SK-N-SH (cell line): ENCODE measurements around the gene BORCS5. TPM values are rescaled to one million over a fixed set of nuclear protein-coding genes. Genes with fewer than 3 reads are reported as not detected.

Source experiments
- CTCF ChIA-PET: fragments of 300-600, 350-600 bp; formaldehyde crosslinking; extraction: SDS; loops from one replicate; lab custom pipeline; 2021; lab: Yijun Ruan, JAX
- POLR2A ChIA-PET: fragments of 350-600 bp; sonication (Branson Sonifier 250); formaldehyde crosslinking; extraction: SDS; loops from one replicate; lab custom pipeline; 2020; ENCODE audit warnings: antibody characterized with exemption, inconsistent platforms; lab: Yijun Ruan, JAX
- DNase-seq: peaks from one replicate; pipeline ENCODE4 v3.0.0; 2012
- H2AFZ ChIP-seq: fragments of 200-600 bp; sonication (generic); 2 replicates; pipeline ENCODE4 v1.8.1; 2016; ENCODE audit warnings: antibody characterized with exemption, mild to moderate bottlenecking, low read depth
- H3F3A ChIP-seq: fragments of 200-600 bp; sonication (generic); replicated peaks from 2 replicates; pipeline ENCODE3; 2016; ENCODE audit warnings: antibody characterized with exemption, mild to moderate bottlenecking; ENCODE audit not compliant: insufficient read depth
- H3K27ac ChIP-seq, 2 experiments: fragments of 200-500 bp in 1 of 2; fragments of 200-600 bp in 1 of 2; sonication (Bioruptor generic) in 1 of 2; sonication (generic), shearing (Covaris generic) in 1 of 2; 2 replicates each; pipeline versions ENCODE4 v1.5.1 to v1.6.1; 2014 to 2016; ENCODE audit warnings: low read depth in 2 of 2, inconsistent platforms in 1 of 2, low read length in 1 of 2, mild to moderate bottlenecking in 1 of 2, mixed read lengths in 1 of 2
- H3K27me3 ChIP-seq: fragments of 200-600 bp; sonication (generic), shearing (Covaris generic); 2 replicates; pipeline ENCODE4 v1.6.1; 2016; ENCODE audit warnings: mixed run types; ENCODE audit not compliant: insufficient read depth
- H3K36me3 ChIP-seq, 2 experiments: fragments of 200-500 bp in 1 of 2; fragments of 200-600 bp in 1 of 2; sonication (Bioruptor generic) in 1 of 2; sonication (generic) in 1 of 2; replicated peaks in 1 of 2; 2 replicates each; pipeline versions ENCODE3 to v1.5.1; 2014 to 2016; ENCODE audit warnings: low read length in 1 of 2, mild to moderate bottlenecking in 1 of 2; ENCODE audit not compliant: insufficient read depth in 2 of 2, control insufficient read depth in 1 of 2
- H3K4me1 ChIP-seq, 2 experiments: fragments of 200-500 bp in 1 of 2; fragments of 200-600 bp in 1 of 2; sonication (Bioruptor generic) in 1 of 2; sonication (generic), shearing (Covaris generic) in 1 of 2; 2 replicates each; pipeline versions ENCODE4 v1.5.1 to v1.6.1; 2014 to 2016; ENCODE audit warnings: low read depth in 1 of 2, low read length in 1 of 2, mixed run types in 1 of 2; ENCODE audit not compliant: insufficient read depth in 2 of 2, control insufficient read depth in 1 of 2
- H3K4me2 ChIP-seq: fragments of 200-600 bp; sonication (generic), shearing (Covaris generic); 2 replicates; pipeline ENCODE4 v1.6.1; 2017; ENCODE audit warnings: mixed run types
- H3K4me3 ChIP-seq, 2 experiments: fragments of 200-500 bp in 1 of 2; fragments of 200-600 bp in 1 of 2; sonication (Bioruptor generic) in 1 of 2; sonication (generic), shearing (Covaris generic) in 1 of 2; 2 replicates each; pipeline versions ENCODE4 v1.5.1 to v1.8.1; 2014 to 2016; ENCODE audit warnings: low read depth in 2 of 2, inconsistent platforms in 1 of 2, low read length in 1 of 2, mild to moderate bottlenecking in 1 of 2, mixed read lengths in 1 of 2, moderate library complexity in 1 of 2
- H3K79me2 ChIP-seq: fragments of 200-600 bp; sonication (generic); 2 replicates; pipeline ENCODE4 v1.8.1; 2017; ENCODE audit warnings: mild to moderate bottlenecking; ENCODE audit not compliant: insufficient read depth
- H3K9ac ChIP-seq: fragments of 200-600 bp; sonication (generic); 2 replicates; pipeline ENCODE4 v1.6.1; 2017; ENCODE audit warnings: mixed run types
- H3K9me2 ChIP-seq: fragments of 200-600 bp; sonication (generic); 2 replicates; pipeline ENCODE4 v1.6.1; 2017; ENCODE audit warnings: mixed run types
- H3K9me3 ChIP-seq: fragments of 200-600 bp; sonication (generic); 2 replicates; pipeline ENCODE4 v1.6.1; 2017; ENCODE audit warnings: mixed run types, mild to moderate bottlenecking, moderate library complexity
- H4K20me1 ChIP-seq: fragments of 200-600 bp; sonication (generic); 2 replicates; pipeline ENCODE4 v1.6.1; 2017; ENCODE audit warnings: mild to moderate bottlenecking, mixed run types; ENCODE audit not compliant: insufficient read depth
- CHD2 ChIP-seq: fragments of 150-350 bp; IDR thresholded peaks from 2 replicates; pipeline ENCODE4 v1.6.1; 2018; ENCODE audit warnings: low read length; ENCODE audit not compliant: partially characterized antibody
- ELF1 ChIP-seq: IDR thresholded peaks from 2 replicates; pipeline ENCODE4 v1.4.0; 2012
- FOSL2 ChIP-seq: IDR thresholded peaks from 2 replicates; pipeline ENCODE4 v1.4.0; 2012; ENCODE audit warnings: low read depth, mild to moderate bottlenecking, moderate library complexity, borderline replicate concordance
- FOXM1 ChIP-seq: IDR thresholded peaks from 2 replicates; pipeline ENCODE4 v1.4.0; 2012; ENCODE audit warnings: low read depth, mild to moderate bottlenecking
- JUND ChIP-seq: IDR thresholded peaks from 2 replicates; pipeline ENCODE4 v1.4.0; 2012
- MEF2A ChIP-seq: IDR thresholded peaks from 2 replicates; pipeline ENCODE4 v1.4.0; 2012; ENCODE audit warnings: low read depth, borderline replicate concordance
- MXI1 ChIP-seq: IDR thresholded peaks from 2 replicates; pipeline ENCODE4 v1.6.1; 2012; ENCODE audit warnings: mild to moderate bottlenecking, low read depth, low read length, improper control_type of control experiment
- NFIC ChIP-seq: IDR thresholded peaks from 2 replicates; pipeline ENCODE4 v1.4.0; 2012; ENCODE audit warnings: borderline replicate concordance
- NRF1 ChIP-seq: IDR thresholded peaks from 2 replicates; pipeline ENCODE4 v1.6.1; 2012; ENCODE audit warnings: low read depth, mild to moderate bottlenecking, low read length
- RAD21 ChIP-seq: IDR thresholded peaks from 2 replicates; pipeline ENCODE4 v1.6.1; 2012; ENCODE audit warnings: mild to moderate bottlenecking, low read length
- RCOR1 ChIP-seq: fragments of 150-350 bp; IDR thresholded peaks from 2 replicates; pipeline ENCODE4 v1.6.1; 2017; ENCODE audit warnings: antibody characterized with exemption, low read length
- RFX5 ChIP-seq: IDR thresholded peaks from 2 replicates; pipeline ENCODE4 v1.6.1; 2012; ENCODE audit warnings: mild to moderate bottlenecking, improper control_type of control experiment, low read length
- SIN3A ChIP-seq: IDR thresholded peaks from 2 replicates; pipeline ENCODE4 v1.6.1; 2012; ENCODE audit warnings: low read depth, mild to moderate bottlenecking, low read length, moderate library complexity, borderline replicate concordance
- SMC3 ChIP-seq: IDR thresholded peaks from 2 replicates; pipeline ENCODE4 v1.6.1; 2012; ENCODE audit warnings: low read depth, low read length, improper control_type of control experiment
- TAF1 ChIP-seq: IDR thresholded peaks from 2 replicates; pipeline ENCODE4 v1.6.1; 2012; ENCODE audit warnings: low read depth, mild to moderate bottlenecking, low read length, moderate library complexity, borderline replicate concordance
- TCF12 ChIP-seq: IDR thresholded peaks from 2 replicates; pipeline ENCODE4 v1.4.0; 2012
- YY1 ChIP-seq: IDR thresholded peaks from 2 replicates; pipeline ENCODE4 v1.4.0; 2012; ENCODE audit warnings: low read depth, mild to moderate bottlenecking
- whole genome bisulfite sequencing: methylation state at CpG from one replicate; pipeline ENCODE4 v1.1.6; 2017; ENCODE audit warnings: low lambda C conversion rate; 5-methylcytosine and 5-hydroxymethylcytosine counted together
- polyA plus RNA-seq, 3 experiments: library from polyadenylated mRNA; depleted of rRNA; stranded (reverse); fragments of >200 nt; gene quantifications; 2 replicates each; pipeline ENCODE4 v1.2.3, GENCODE V29; 2012
- TF ChIP-seq, protein P1 (sequence below): IDR thresholded peaks from 2 replicates; pipeline ENCODE4 v1.4.0; 2012; ENCODE audit warnings: low read depth, borderline replicate concordance
- TF ChIP-seq, protein P2 (sequence below): fragments of 150-350 bp; IDR thresholded peaks from 2 replicates; pipeline ENCODE4 v1.6.1; 2017; ENCODE audit warnings: antibody characterized with exemption, low read length, low read depth, borderline replicate concordance
- TF ChIP-seq, protein P3 (sequence below): fragments of 200-600 bp; sonication (generic); IDR thresholded peaks from 2 replicates; pipeline ENCODE4 v1.6.1; 2017; ENCODE audit warnings: antibody characterized with exemption, mild to moderate bottlenecking, moderate library complexity

BORCS5 gene
- polyA plus RNA-seq, 1 of the 3 experiments (the other 2 are of a cell fraction) = 16.3 TPM

DNA sequence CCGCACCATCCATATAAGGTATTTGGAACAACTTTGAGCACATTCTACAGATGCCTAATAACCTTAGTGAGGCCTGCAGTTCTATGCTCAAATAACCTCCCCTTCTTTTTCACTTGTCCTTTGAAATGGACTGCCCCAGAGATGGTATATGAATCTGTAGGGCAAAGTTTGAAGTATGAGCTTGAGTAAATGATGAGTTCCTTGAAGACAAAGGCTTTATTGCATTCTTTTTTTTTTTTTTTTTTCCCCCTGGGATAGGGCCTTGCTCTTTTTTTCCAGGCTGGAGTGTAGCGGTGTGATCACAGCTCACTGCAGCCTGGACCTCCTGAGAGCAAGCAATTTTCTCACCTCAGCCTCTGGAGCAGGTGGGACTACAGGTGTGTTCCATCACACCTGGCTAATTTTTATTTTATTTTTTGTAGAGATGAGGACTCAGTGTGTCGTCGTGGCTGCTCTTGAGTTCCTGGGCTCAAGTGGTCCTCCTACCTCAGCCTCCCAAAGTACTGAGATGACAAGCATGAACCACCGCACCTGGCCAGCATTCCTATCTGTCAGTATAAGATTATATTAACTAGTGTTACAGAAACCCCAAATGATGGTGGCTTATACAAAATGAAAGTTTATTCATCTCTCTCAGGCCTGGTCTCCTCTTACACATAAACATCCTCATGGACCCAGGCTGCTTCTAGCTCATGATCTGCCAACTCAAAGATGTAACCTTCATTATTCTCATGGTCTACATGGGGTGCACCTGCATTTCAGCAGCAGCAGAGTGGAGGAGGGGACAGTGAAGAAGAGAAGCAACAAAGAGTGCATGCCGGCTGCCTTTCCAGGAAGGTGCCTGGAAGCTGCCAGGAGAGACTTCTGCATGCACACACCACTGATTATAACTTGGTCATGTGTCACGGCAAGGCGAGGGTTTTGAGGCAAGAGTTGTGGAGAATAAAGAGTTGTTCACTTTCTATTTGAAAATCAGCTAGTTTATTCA, 104.4 kb downstream of the BORCS5 start:
- H3K9me3 ChIP-seq = no peaks in the 10 kb centered on the region
- H3K4me3 ChIP-seq = no peak overlapping the region
- DNase-seq = no peak
- CTCF ChIA-PET = interaction anchor here (0.9 to 1.1 kb wide), 2 partner anchors 11 to 84 kb away, joined by 3 to 4 read pairs; no protein-coding TSS in a partner anchor
- TF ChIP-seq, protein P1, sequence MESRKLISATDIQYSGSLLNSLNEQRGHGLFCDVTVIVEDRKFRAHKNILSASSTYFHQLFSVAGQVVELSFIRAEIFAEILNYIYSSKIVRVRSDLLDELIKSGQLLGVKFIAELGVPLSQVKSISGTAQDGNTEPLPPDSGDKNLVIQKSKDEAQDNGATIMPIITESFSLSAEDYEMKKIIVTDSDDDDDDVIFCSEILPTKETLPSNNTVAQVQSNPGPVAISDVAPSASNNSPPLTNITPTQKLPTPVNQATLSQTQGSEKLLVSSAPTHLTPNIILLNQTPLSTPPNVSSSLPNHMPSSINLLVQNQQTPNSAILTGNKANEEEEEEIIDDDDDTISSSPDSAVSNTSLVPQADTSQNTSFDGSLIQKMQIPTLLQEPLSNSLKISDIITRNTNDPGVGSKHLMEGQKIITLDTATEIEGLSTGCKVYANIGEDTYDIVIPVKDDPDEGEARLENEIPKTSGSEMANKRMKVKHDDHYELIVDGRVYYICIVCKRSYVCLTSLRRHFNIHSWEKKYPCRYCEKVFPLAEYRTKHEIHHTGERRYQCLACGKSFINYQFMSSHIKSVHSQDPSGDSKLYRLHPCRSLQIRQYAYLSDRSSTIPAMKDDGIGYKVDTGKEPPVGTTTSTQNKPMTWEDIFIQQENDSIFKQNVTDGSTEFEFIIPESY = no peak
- no peak for TF ChIP-seq NFIC
- no peak for TF ChIP-seq FOSL2
- TF ChIP-seq RFX5 = no peak
- no peak for TF ChIP-seq YY1
- no peak for TF ChIP-seq NRF1
- TF ChIP-seq FOXM1 = no peak
- TF ChIP-seq, protein P2, sequence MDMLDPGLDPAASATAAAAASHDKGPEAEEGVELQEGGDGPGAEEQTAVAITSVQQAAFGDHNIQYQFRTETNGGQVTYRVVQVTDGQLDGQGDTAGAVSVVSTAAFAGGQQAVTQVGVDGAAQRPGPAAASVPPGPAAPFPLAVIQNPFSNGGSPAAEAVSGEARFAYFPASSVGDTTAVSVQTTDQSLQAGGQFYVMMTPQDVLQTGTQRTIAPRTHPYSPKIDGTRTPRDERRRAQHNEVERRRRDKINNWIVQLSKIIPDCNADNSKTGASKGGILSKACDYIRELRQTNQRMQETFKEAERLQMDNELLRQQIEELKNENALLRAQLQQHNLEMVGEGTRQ = no peak
- no peak for TF ChIP-seq MXI1
- no peak for TF ChIP-seq RCOR1
- TF ChIP-seq ELF1 = no peak
- TF ChIP-seq TAF1 = no peak
- no peak for TF ChIP-seq TCF12
- TF ChIP-seq MEF2A = no peak
- TF ChIP-seq SMC3 = no peak
- TF ChIP-seq SIN3A = no peak
- TF ChIP-seq CHD2 = no peak
- TF ChIP-seq RAD21 = no peak
- TF ChIP-seq, protein P3, sequence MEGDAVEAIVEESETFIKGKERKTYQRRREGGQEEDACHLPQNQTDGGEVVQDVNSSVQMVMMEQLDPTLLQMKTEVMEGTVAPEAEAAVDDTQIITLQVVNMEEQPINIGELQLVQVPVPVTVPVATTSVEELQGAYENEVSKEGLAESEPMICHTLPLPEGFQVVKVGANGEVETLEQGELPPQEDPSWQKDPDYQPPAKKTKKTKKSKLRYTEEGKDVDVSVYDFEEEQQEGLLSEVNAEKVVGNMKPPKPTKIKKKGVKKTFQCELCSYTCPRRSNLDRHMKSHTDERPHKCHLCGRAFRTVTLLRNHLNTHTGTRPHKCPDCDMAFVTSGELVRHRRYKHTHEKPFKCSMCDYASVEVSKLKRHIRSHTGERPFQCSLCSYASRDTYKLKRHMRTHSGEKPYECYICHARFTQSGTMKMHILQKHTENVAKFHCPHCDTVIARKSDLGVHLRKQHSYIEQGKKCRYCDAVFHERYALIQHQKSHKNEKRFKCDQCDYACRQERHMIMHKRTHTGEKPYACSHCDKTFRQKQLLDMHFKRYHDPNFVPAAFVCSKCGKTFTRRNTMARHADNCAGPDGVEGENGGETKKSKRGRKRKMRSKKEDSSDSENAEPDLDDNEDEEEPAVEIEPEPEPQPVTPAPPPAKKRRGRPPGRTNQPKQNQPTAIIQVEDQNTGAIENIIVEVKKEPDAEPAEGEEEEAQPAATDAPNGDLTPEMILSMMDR = no peak
- no peak for TF ChIP-seq JUND
- TF ChIP-seq, all 33 proteins: peak for 0
- Histone ChIP-seq H3K79me2 (no peaks in the 10 kb centered on the region), H3K4me1 (peaks cover 3 to 11% of the 10 kb centered on the region in 2 experiments; a peak in 1 of 4 replicates), H3K27me3 (no peaks in the 10 kb centered on the region), H3K9me2 (no peaks in the 10 kb centered on the region), H2AFZ (no peak overlapping the region), H3F3A (no peaks in the 10 kb centered on the region), H3K27ac (no peak overlapping the region), H3K4me2 (no peak overlapping the region), H3K36me3 (no peaks in the 10 kb centered on the region), H4K20me1 (no peaks in the 10 kb centered on the region), H3K9ac (no peak overlapping the region)
- WGBS = 97% methylated on average over 8 of the region's 8 CpGs
- POLR2A ChIA-PET = no interaction called here
